COLO829 (cell line): Measurements from ENCODE around the gene HSPBAP1.
"Not testable (repeated sequence)": the region's sequence is repeated elsewhere in the genome, so short reads cannot be mapped to it uniquely, and the experiment has no call there.

Experiments
- DNase-seq: peaks from one replicate; pipeline ENCODE4 v3.0.0; 2012; ENCODE audit warnings: low spot score

Gene HSPBAP1

DNA sequence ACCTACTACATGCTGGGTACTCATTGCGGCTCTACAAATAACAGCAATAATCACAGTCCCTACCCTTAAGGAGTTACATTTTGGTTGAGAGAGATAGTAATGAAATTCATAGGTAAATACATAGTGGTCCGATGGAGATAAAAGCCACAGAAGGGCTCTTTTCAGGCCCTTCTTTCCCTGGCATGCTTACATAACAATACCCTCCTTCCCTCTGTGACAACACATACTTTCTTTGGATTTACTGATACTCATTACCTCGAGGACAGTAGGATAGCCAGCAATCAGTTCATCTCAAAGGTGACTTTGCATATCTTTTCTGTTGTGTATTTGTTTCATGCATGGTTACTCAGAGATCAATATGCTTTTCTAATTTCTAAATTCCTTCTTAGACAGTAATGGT lies 54.5 kb downstream of the HSPBAP1 start:
- DNase-seq, result no peak

GRCh38 chr3:122732682-122733525 lies 60.7 kb downstream of the HSPBAP1 start:
- DNase-seq, result not testable (repeated sequence)

DNA sequence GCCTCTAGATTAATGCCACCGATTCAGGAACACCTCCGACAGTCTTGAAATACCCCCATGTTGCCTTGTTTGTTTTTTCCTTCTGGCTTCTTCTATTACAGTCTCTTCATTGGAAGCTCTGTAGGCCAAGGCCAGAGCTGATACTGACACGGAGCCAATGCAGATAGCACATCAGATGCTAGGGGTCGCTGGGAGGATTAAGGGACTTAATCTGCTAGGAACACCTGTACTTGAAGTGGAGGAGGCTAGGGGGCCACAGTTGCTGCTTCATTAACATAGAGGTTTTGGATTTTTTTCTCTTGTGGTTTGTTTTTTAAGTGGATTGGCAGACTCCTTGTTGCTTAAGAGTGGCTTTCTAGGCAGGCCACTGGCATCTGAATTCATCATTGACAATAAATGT lies 63.4 kb downstream of the HSPBAP1 start:
- no peak for DNase-seq

GRCh38 chr3:122728756-122729514 lies 64.7 kb downstream of the HSPBAP1 start:
- DNase-seq, result no peak

- DNase-seq, result no peak
These were observed 65.4 kb downstream of the HSPBAP1 start for GRCh38 chr3:122728186-122728585.

DNA sequence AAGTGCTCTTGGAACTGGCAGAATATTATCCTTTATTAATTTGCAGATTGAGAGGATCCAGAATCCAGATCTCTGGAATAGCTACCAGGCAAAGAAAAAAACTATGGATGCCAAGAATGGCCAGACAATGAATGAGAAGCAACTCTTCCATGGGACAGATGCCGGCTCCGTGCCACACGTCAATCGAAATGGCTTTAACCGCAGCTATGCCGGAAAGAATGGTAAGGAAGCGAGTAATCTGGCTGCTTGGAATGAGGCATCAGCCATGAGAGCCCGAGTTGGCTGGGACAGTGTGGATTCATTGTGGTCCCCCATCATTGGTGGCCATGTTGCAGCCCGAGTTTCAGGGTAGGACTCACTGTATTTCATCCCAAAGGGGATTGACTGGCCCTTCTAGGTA lies 65.9 kb downstream of the HSPBAP1 start:
- DNase-seq, result no peak

- DNase-seq, result no peak
These were observed 66.3 kb downstream of the HSPBAP1 start for GRCh38 chr3:122727294-122727693.

- no peak for DNase-seq
These were observed 68.5 kb downstream of the HSPBAP1 start for GRCh38 chr3:122725106-122725505.

DNA sequence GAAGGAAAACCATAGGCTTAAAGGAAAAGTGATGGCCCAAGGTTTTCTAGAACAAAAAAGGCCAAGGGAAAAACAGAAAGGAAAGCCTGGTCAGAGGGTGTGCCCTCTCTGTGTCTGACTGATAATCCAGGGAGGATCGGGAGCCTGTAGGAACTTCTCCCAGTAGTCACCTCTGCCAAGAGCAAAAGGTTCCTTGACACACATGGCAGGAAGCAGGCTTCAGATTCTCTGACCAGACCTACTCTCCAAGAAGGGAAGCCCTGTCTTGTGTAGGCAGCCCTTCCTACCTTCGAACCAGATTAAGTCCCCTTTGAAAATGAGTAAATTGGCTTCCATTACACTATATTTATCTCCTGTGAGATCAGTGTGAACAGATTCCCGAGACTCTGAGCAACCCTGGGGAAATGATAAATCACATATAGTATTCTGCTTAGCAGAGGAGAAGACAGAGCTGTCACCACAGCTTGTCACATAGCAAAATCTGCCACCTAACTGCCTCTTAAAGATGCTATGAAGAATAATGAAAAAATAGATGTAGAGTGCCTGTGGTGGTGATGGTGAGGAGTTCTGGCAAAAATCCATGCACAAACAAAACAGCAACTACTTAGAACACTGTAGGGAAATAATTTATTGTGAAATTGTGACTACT lies 74.2 kb downstream of the HSPBAP1 start:
- no peak for DNase-seq

GRCh38 chr3:122716667-122717066 lies 77.0 kb downstream of the HSPBAP1 start:
- DNase-seq, result no peak

- no peak for DNase-seq
These were observed 79.4 kb downstream of the HSPBAP1 start for GRCh38 chr3:122714273-122714672.

GRCh38 chr3:122710616-122711251 lies 82.9 kb downstream of the HSPBAP1 start:
- DNase-seq, result not testable (repeated sequence)

GRCh38 chr3:122705379-122705778 lies 88.3 kb downstream of the HSPBAP1 start:
- DNase-seq, result no peak

- peak; percentile 60 for DNase-seq
These were observed 93.4 kb downstream of the HSPBAP1 start for GRCh38 chr3:122700193-122700592.

DNA sequence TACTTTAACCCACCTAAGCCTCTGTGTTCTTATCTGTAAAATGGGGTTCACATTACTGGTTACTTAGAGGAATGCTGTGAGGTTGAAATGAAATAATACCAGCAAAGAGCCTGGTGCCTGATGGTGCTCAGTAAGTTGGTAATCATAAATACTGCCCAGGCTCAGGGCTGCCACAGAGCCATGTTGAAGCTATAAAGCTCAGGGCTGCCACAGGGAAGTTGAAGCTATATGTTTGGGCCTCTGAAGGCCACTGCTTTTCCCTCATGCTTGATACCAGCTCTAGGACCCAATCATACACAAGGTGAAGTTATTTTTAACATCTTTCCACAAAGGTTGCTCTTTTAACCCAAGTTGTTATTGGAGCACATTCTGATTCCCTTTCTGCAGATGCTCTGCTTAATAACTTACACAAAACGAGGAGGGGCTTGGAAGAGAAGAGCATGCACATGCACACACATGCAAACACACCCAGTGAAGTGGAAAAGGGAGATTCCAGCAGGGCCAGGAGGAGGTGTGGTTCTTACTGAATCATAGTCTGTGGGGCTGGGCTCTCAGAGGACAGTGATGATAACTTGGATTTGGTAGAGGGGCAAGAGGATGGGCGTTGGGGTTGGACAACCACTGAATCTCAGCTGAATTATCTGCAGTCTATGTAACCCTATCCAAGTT lies 95.5 kb downstream of the HSPBAP1 start:
- DNase-seq, result no peak

DNA sequence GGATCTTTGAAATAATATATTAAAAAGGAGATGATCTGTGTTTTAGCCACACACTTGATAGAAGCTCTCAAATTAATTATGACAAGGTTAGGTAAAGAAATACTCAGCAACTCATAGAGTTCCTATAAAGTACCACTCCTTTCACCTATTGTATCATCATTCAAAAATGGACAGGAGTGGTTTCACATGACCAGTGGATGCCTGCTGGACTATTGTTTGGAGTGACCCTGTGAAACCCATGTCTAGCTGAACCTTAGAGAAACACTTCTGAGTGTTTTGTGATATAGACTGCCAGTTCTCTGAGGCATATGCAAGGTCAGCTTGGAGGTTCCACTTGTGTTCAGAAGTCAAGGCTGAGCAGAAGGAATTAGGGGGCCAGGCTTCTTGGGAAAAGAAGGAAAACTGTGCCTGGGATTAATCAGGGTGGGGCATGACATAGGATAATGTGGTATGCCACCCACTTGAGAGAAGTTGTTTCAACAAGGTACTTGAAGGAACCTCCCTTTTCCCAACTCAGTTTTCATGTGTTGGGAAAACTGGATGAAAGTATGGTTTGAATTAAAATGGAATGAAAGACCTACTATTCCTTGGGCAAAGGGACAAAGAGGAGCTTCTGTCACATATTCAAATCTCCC lies 97.6 kb downstream of the HSPBAP1 start:
- DNase-seq, result no peak

- DNase-seq, result no peak
These were observed 98.7 kb downstream of the HSPBAP1 start for GRCh38 chr3:122694966-122695365.

DNA sequence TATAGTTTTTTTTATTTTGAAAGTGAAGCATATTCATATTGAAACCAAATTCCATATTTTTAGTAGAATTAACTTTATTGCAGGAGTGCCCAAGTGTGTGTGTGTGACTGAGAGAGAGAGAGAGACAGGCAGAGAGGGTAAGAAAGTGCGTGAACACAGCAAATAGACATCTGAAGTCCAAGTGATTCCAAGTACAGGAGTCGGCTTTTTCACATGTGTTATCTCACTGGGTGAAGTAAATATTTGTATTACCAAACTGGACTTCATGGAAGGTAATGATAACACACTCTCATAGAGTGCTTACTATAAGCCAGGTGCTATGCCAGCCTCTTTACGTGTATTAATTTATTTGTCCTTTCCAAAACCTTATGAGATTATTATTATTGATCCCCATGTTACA lies 101.0 kb downstream of the HSPBAP1 start:
- DNase-seq, result no peak

DNA sequence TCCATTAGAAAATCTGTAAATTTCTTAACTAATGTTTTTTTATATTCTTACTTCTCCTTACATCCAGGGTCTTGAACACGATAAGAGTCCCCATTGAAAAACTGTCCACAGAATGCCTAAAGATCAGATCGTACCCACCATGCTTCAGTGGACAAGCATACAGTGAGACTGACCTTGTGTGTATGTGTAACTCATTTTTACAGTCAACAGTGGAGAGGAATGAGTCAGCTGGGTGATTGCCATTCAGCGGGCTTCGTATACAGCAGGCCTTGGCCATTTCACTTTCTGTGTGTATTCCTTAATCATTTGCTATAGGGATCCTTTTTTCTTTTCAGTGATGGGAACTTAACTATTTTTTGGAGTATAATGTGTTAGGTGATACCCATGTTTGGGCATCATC lies 102.4 kb downstream of the HSPBAP1 start:
- no peak for DNase-seq

DNA sequence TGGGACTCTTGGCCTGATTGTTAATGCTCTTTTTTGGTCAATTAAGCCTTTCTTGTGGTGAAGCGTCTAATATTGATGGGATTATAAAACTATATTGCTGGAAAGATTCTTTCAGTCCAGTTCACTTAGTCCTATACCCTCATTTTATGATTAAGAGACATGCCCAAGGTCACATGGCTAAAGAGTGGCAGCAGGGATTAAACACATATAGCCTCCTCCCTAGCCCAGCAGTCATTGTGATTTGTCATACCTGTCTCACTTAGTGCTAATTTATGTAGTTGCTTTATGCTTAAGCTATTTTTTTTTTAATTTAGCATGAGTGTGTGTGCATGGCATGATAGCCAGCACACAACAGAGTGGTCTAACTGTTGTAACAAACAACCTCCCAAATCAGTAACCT lies 103.5 kb downstream of the HSPBAP1 start:
- no peak for DNase-seq
